Activated CD8-positive, alpha-beta memory T cell treated with anti-CD3 and anti-CD28 coated beads, Interleukin-2, amount 50 U/mL, for 1 hour (primary cell): ENCODE measurements around the gene PAX6.

Source experiments
- DNase-seq: peaks from one replicate; pipeline ENCODE4 v3.0.0-alpha.2; 2020; ENCODE audit errors: extremely low read depth

PAX6 gene

DNA sequence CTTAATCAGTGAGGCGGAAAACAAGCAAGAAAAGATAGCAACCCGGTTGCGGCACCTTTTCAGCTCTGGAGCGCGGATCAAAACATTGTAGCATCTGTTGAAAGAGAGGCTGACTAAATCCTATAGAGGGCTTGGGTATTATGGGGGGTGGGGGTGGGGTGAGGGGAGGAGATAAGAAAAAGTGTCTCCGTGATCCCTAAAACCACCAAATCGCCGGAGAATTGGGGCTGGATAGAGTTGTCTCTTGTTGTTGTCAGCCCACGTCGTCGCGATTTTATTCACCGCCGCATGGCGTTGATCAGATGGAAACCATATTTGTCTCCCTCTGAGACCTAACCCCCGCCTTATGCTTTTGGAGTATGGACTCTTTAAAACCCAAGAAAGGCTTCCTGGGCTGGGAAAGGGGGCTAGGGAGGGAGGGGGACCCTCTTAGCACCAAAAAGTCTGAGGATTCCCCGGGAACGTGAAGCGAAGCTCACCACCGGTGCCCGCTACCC, 13.0 kb downstream of the PAX6 start:
- DNase-seq, result no peak

DNA sequence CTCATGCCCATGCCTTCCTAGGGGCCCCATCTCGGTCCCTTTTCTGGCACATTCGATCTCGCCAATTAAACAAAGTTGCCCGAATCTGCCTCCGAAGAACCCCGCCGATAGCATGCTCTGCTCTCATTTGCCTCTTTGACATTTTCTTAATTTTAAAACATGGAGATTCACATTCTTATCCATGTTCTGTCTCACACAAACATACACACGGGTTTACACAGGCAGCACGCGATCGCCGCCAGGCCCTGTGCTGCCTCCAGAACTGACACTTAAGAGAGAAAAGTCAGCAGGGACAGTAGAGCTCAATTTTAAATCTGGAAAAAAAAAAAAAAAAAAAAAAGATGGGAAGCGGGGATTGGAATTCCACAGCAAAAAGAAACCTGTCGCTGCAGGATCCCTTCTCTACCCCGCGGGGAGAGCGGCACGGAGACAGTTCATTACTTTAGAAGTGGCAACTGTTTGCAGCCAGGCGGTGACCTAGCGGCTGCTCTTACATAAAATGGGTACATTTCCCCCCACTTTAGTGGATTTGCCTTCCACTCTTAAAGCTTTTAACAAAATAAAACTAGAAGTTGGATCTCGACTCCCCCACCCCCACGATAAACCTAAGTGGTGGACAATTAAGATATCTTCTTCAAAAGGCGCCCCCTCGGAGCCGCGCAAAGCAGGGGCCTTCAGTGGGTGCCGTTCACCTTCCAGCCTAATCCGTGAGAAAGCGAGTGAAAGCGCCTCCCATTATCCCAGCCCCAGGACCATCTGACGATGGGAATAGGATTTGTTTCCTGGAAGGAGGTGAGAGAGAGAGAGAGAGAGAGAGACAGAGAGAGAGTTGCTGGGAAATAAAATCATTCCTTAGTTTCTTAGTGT, 13.7 kb downstream of the PAX6 start:
- DNase-seq, result no peak

DNA sequence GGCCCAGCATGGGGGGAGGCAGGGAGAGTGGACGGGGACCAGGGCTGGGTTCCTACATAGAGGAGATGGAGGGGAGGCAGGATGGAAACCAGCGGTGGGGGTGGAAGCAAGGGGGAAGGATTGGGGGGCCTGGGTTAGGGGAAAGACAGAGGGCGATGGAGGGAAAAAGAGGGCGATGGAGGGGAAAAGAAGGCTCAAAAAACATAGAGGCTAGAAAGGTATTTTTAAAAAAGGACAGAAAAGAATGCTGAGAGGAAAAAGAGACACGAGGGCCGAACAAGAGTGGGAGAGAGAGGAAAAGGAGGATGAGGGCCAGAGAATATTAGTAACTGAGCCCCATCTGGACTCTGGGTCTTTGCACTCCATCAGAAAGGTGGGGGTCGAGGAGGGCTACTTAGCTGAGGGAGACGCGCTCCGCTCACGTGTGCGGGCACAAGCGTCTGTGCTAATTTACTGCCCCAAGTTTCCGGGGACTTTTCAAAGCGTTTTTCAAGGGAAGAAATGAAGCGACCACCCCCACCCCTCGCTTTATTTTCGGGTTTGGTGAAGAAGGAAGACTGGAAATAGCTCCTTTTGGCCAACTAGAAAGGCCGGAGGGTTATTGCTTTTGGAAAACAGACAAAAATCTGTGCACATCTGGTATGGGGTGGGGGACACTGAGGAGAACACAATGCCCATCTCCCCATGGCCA, 14.5 kb downstream of the PAX6 start:
- no peak for DNase-seq

- DNase-seq, result no peak
These were observed 15.2 kb downstream of the PAX6 start for GRCh38 chr11:31795706-31796498.

- DNase-seq, result no peak
These were observed 16.6 kb downstream of the PAX6 start for GRCh38 chr11:31794548-31794947.

DNA sequence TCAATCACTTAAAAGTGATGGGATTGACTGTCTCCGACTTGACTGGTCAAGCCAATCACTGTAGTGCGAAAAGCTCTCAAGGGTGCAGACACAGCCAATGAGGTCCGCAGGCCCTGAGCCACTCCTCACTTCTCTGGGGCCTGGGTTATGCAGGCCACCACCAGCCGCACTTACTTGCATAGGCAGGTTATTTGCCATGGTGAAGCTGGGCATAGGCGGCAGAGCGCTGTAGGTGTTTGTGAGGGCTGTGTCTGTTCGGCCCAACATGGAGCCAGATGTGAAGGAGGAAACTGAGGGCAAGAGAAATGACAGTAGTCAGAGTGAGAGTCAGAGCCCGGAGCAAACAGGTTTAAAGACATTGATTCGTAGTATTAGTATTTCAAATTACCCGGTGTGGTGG, 17.9 kb downstream of the PAX6 start:
- DNase-seq, result no peak

GRCh38 chr11:31792456-31792855, 18.7 kb downstream of the PAX6 start:
- no peak for DNase-seq

GRCh38 chr11:31792036-31792435, 19.1 kb downstream of the PAX6 start:
- no peak for DNase-seq

- no peak for DNase-seq
These were observed 20.5 kb downstream of the PAX6 start for GRCh38 chr11:31790649-31791048.

DNA sequence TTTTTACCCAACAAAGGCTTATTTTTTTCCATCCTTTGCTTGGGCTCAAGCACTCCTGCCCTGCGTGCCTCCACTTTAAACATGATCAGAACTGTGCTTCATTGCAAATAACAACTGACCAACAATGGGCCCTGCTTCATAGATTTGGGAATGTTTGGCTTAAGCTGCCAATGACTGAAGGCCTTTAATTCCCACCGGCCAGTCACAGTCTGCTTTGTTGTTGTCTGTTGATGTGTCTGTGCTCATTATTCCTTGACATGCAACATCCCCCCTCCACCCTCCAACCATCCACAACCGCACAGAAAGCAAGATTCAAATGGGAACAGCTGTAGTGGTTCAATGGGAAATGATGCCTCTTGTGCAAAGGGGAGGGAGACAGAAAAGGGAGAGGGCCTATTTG, 23.0 kb downstream of the PAX6 start:
- DNase-seq, result no peak

DNA sequence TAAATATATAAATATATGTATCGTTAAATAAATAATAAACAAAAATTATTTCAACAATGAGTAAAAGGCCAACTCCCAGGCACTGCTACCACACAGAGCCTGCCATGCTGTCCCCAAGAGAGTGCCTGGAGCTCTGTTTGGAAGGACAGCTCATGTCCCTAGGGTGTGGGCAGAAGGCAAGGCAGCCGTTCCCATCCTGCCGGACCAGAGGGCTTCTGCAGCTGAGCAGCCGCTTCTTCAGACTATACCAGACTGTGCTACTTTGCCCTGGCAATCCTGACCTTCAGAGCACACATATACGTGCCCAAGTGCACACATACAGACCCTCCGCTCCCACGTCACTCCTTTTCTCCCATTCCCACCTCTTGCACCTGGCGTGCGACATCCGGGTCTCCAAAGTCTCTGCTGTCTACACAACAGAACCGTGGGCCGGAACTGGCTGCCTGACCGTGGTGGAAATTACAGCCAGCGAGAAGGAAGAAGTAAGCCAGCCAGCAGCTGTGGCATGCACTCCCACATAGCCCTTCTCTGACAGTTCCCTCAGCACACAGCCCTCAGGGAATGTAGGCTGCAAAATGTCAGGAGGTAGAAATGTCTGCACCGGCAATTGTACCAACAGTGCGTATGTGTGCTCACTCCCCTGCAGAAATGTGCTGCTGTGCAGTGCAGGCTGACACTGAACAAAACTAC, 24.0 kb downstream of the PAX6 start:
- DNase-seq, result no peak

- DNase-seq, result no peak
These were observed 26.5 kb downstream of the PAX6 start for GRCh38 chr11:31784611-31785010.

GRCh38 chr11:31783252-31783651, 27.9 kb downstream of the PAX6 start:
- no peak for DNase-seq

DNA sequence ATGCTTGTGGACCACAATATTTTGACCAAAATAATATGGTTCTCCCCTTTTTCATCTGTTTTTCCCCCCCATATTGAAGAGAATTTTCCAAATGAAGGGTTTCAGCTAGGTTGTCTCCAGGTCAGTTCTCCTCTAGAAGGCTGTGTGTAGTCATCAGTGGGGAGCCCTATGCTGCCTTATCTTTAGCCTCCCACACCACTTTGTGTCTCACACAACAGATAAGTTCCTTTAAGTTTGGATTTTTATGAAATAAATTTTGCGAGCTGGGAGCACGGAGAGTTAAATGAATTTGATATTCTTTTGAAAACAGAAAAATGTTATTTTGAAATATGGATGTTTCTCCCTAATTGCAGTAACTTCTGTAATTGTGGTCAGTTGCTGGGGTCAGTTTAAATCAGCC, 28.9 kb downstream of the PAX6 start:
- DNase-seq, result no peak

DNA sequence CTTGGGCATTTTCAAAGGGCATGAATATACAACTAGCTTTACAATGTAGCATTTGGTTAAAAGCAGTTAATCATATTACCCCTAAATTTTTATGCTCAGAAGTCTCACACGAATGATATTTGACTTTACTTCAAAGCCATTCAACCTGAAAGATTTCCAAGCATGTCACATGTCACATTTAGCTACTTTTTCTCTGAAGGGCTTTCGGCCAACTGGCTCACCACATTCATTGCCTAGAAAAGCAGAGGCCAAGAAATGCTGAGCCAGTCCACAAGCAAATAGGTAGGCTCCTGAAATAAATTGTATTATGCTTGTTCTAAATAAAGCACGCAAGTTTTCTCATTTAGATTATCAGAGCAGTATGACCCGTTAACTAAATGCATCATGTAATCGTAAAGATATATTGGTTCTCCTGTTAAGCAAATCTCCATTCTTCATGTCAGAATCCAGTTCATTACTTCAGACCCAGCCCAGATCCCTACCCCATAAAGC, 30.6 kb downstream of the PAX6 start:
- no peak for DNase-seq

DNA sequence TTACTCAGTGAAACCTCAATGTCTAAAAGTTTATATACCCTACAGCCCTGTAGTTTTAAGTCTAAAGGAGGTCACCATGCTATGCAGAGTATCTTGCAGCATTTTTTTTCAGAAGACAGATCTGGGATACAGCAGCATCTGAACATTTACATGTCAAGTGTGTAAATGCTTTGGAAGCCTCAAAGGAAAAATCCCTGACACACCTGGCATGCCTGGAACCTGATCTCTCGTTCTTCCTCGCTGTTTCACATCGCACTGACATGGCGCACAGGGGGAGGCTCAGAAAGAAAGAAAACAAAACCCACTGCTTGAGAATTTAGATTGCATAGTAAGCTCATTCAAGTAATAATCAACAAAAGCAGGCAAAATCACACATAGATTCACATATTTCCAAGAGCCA, 31.0 kb downstream of the PAX6 start:
- no peak for DNase-seq

GRCh38 chr11:31779374-31779791, 31.7 kb downstream of the PAX6 start:
- no peak for DNase-seq

- no peak for DNase-seq
These were observed 38.7 kb downstream of the PAX6 start for GRCh38 chr11:31772412-31772811.

DNA sequence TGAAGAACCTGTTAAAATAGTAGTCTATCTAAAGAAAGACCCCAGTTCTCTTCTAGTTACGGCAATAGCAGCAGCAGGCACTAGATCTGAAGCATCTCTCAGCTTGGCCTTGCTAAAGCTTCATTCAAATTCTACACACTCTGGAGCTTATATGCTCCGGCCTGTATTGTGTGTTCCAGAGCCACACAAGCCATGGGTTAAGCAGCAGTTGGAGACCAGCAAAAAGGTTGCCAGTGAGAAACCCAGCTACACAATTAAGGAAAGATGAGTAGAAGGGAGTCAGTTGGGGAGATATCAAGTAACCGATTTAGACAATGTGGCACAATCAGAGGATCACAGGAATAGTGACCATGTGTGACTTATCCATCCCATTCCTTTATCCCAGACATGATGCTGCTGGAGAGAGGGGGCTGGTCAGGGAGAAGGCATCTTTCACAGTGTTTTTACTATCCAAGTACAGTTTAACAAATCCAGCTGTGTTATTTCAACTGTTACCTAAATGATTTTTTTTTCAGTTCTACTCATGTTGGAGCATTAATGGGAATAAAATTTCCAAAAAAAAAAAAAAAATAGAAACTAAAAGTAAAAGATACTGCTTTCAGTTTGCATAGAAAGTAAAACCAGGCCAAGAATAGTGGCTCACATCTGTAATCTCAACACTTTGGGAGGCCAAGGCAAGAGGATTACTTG, 41.0 kb downstream of the PAX6 start:
- no peak for DNase-seq

DNA sequence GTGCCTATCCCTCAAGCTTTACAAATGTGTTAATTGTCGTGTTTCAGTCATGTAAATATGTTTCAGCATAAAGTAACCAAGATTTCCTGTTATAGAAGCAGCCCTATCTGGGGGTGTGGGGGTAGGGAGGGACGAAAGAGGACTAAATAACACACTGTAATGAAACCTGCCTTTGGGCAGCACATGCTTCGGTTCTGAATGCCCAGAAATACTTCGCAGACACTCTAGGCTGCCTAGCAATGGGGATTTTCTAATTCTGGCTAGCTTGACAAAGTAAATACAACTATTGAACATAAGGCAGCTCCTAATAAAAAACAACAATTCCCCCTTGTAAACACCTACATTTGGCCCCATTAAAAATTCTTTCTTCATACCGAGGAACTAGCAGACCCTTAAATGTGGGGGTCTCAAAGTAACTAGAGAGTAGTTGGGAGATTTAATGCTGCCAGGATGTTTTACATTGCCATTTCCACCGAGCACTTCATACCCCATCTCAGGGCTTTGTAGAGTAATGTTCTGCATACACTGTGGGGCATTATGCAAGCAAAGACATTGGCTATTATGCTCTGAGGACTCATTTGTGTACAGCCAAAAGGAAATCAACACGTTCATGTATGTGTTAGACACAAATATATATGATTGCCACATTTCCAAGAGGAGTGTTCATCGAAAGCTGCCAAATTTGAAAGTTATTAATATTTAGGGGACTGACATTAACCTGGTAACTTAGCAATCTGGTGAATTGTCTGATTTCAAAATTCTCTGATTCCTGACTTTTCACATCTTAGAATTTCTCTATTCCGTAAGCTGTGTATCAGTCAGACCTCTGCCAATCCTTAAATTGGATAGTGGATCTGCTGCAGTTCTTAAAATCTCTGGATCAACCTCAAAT, 42.1 kb downstream of the PAX6 start:
- DNase-seq, result no peak
